Raji (cell line): ENCODE results near the gene CAPN6.

Source experiments
- POLR2A ChIP-seq: IDR thresholded peaks from 2 replicates; pipeline ENCODE4 v1.6.1; 2011; ENCODE audit warnings: low read depth, low read length, control low read depth; ENCODE audit not compliant: insufficient read depth

The CAPN6 gene

DNA sequence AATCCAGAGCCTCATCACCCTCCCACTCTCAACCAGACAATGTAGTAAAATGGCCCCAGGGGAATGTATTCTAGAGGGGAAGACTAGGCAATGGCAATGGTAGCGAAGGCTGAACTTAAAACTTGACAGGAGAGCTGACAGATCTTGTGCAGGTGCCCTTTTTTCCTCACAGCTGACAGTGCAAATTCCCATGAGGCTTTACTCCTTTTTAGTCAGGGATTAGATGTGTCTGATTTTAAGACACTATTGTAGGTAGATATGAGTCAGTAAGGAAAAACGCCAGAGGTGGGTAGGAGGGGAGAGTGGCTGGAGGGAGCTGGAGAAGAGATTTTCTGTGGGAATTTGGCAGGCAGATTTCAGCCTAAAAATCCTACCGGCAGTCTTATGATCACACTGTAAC, 10.7 kb downstream of the CAPN6 start:
- no peak for TF ChIP-seq POLR2A

DNA sequence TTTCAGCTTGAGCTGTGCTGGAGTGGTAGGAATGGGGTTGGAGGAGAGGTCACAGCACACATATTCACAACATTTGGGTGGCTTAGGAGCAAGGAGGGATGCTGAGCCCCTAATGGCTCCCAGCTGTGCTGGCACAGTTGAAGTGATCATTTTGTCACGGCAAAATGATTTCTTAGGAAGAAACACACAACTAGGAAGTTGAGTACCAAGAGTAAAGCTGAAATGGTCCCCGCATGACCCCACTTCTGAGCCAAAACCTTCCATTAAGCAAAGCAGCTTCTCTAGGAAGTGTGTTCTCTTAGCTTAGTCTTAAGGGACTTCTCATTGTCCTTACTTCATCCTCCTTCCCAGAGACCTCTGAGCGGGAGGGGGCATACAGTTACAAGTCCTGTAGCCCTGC, 12.6 kb downstream of the CAPN6 start:
- TF ChIP-seq POLR2A = no peak

DNA sequence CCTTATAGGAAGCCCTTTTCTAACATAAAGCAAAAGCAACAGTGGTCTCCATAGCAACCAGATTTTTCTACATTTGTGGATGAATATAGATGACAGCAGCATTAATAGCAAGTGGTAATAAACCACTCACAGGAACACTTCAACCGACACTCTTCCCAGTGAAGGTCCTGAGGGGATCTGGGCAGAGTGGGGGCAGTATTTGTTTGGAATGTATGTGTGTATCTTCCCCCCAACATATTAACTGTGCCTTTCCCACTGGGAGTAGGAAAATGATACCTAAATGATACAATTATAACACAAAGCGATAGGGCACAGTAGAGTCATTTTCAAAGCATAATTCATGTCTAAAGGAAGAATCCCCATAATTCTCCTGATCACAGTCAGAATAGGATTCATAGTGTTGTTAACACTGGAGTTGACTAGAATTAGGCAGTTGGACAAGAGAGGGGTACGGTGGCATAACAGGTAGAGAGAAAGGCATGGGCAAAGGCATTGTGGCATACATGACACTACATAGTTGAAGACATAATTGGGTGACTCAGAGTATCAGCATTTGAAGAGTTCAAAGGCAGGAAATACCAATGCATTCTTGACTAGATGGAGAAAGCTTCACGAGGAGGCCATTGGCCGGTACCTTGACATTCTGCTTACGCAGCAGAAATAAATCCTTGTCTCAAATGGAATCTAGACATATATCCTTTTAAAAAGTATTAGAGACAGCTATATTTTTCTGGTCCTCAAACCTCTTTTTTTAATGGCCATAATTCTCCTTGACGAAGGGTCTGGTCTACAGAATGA, 15.2 kb downstream of the CAPN6 start:
- no peak for TF ChIP-seq POLR2A

DNA sequence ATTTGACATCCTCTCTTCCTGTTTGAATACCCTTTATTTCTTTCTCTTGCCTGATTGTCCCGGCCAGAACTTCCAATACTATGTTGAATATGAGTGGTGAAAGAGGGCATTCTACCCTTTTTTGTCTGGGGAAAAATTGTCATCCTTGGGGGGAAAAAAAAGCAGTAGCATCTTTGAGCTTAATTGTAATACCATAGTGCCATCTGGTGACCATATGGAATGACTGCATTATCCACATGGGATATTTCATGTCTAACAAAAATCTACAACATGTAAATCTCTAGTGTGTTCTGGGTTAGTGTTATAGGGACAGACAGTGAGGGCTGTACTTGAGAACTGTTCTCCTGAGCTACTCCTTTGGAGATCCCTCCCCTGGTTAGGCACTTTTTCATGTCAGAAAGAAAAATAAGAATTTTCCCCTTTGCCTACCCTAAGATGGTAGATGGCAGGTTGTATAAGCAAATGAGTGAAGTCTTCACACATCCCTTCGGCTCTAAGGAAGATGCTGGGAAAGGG, 26.0 kb downstream of the CAPN6 start:
- no peak for TF ChIP-seq POLR2A

DNA sequence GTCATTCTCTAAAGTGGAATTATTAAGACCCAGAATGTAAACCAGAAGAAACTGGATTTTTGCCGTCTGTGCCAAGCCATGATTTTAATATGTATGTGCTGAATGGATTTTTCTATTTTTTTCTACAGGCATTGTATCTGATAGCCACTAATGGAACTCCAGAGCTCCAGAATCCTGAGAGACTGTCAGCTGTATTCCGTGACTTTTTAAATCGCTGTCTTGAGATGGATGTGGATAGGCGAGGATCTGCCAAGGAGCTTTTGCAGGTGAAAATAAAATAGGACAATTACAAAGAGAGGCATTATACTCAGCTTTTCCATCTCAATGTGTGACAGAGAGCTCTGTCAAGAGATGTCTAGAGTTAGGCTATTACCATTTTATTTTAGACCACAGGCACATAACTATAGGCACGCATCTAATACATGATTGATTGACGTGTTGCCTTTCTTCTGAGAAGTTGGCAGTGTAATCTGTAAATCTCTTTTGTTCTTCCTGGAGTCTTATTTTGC, 53.9 kb downstream of the CAPN6 start:
- TF ChIP-seq POLR2A = no peak

DNA sequence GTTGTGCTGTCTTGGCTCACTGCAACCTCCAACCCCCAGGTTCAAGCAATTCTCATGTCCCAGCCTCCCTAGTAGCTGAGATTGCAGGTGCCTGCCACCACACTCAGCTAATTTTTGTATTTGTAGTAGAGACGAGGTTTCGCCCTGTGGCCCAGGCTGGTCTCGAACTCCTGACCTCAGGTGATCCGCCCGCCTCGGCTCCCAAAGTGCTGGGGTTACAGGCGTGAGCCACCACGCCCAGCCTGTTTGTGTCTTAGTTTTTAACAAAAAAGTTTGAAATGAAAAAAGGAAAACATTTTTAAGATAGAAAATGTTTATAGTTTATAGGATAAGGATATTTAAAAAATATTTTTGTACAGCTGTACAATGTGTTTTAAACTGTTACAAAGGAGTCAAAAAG, 62.4 kb downstream of the CAPN6 start:
- TF ChIP-seq POLR2A = no peak

DNA sequence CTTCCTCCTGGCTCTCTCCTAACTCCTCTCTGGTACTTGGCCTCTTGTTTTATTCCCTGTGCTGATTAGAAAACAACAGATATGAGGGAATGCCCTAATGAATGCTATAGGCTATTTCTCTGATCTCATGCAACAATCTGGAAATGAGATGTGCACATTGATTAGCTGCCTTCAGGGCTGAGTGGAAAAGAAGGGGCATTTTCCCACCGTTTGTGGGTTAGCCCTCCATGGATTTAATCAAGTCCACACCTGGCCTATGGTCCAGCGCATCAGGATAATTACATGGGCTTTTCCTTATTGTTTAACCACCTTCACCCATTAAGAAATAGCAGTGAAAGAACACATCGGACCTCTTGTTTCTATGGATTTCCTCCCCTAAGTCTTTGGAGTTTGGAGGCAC, 70.0 kb downstream of the CAPN6 start:
- no peak for TF ChIP-seq POLR2A

DNA sequence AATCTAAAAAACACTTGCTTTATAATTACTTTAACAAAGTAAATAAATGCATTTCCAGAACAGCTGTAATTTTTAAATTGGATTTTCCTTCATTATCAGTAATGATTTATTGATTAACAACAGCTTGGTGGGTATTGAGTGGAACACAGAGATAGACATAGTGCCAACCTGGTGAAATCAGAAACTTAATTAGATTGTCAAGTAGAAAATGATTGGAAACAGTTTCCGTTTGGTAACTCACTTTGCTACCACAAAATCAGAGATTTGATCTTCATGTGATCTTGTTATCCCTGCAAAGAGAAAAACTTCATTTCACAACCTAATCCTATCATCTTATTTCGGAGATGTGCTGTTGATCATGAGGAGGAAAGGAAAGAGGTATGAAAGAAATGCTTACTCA, 70.8 kb downstream of the CAPN6 start:
- TF ChIP-seq POLR2A = no peak
